Testis (tissue), 3 donors: ENCODE data around the gene ADGRD1. TPM values are rescaled to one million over a fixed set of nuclear protein-coding genes. Genes with fewer than 3 reads are reported as not detected.

ENCODE experiments used
- DNase-seq: peaks from one replicate; pipeline ENCODE4 v3.0.0-alpha.2; 2019
- H3K27ac ChIP-seq, 2 donors: fragments of 200-600 bp; sonication (generic); one replicate each; pipeline ENCODE4 v1.5.1; 2019
- H3K27me3 ChIP-seq: fragments of 200-600 bp; sonication (generic); one replicate; pipeline ENCODE4 v1.5.1; 2019
- H3K36me3 ChIP-seq: fragments of 200-600 bp; sonication (generic); one replicate; pipeline ENCODE4 v1.5.1; 2017; ENCODE audit warnings: low read depth; ENCODE audit errors: missing control alignments
- H3K4me1 ChIP-seq: fragments of 200-600 bp; sonication (generic); one replicate; pipeline ENCODE4 v1.5.1; 2019
- H3K4me3 ChIP-seq, 2 donors: fragments of 200-600 bp; sonication (generic); one replicate each; pipeline ENCODE4 v1.5.1; 2017 to 2019
- H3K9me3 ChIP-seq: fragments of 200-600 bp; sonication (generic); one replicate; pipeline ENCODE4 v1.5.1; 2017
- POLR2A ChIP-seq: fragments of 450-650 bp; IDR thresholded peaks from one replicate; pipeline ENCODE4 v1.6.1; 2017; ENCODE audit warnings: antibody characterized with exemption, mild to moderate bottlenecking, moderate library complexity
- WGBS, 2 donors: methylation state at CpG; one replicate each; pipeline ENCODE4 v1.1.5; 2018; 5-methylcytosine and 5-hydroxymethylcytosine counted together
- intact Hi-C: fragments of 100-400 bp; cut with DNase I; formaldehyde crosslinking; loops from one replicate; pipeline ENCODE4 v1.15.1; 2023; ENCODE audit warnings: low total_unique reads
- polyA plus RNA-seq: library from polyadenylated mRNA; stranded (reverse); fragments of 350-450 nt; fragmentation: Illumina TruSeq; extraction: RNeasy Lipid Tissue Mini Kit (QIAGEN cat#74804); gene quantifications from one replicate; pipeline ENCODE4 v1.2.3, GENCODE V29; 2014; ENCODE audit warnings: low read depth, low replicate concordance; ENCODE audit not compliant: insufficient read depth
- total RNA-seq, 2 donors: library from RNA; depleted of rRNA; stranded (reverse); fragments of >200 nt; gene quantifications; one replicate each; pipeline ENCODE4 v1.2.3, GENCODE V29; 2016
- TF ChIP-seq, protein P1 (sequence below), 3 experiments: fragments of 450-650 bp in 2 of 3; fragments of 200-600 bp in 1 of 3; sonication (generic) in 1 of 3; IDR thresholded peaks; one replicate each; pipeline ENCODE4 v1.5.1; 2016 to 2019; ENCODE audit warnings: antibody characterized with exemption in 3 of 3, mild to moderate bottlenecking in 2 of 3, moderate library complexity in 1 of 3

The ADGRD1 gene
- total and polyA plus RNA-seq, 3 donors from 2014 or later = 27.2 to 43.2 (median 42.8) TPM

DNA sequence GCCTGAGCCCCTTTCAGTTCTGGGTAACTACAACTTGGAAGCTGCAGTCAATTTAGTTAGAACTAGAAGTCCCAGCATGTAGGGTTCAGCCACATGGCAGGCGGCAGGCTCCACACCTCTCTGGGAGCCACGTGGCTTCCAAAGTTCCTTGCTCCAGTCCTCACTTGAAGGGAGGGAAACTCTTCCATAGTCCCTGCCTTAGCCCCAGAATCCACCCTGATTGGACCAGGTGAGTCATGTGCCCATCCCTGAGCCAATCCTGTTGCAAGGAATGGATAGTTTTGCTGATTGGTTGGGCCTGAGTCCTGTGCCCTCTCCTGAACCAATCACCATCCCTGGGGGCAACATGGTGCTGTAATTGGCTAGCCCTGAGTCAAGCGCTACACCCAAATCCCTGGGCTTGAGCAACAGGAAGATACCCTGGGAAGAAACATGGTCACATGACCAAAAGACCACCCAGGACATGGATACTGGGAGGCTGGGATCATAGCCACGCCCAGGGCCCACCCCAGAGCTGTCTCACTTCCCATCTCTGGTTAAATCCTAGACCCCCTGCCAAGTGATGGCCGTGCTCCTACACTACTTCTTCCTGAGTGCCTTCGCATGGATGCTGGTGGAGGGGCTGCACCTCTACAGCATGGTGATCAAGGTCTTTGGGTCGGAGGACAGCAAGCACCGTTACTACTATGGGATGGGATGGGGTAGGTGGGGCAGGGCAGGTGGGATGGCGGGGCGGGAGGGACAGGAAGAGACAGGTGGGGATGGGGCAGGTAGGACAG lies 154.7 kb downstream of the ADGRD1 start:
- Histone ChIP-seq H3K27ac (no peak overlapping the region), H3K4me1 (peaks cover 25% of the 10 kb centered on the region), H3K9me3 (no peaks in the 10 kb centered on the region), H3K36me3 (no peaks in the 10 kb centered on the region), H3K4me3 (no peak overlapping the region), H3K27me3 (no peaks in the 10 kb centered on the region)
- WGBS, 2 donors = 75 to 87% methylated on average over 9 to 10 of the region's 10 CpGs
- peak; percentile 76 for DNase-seq
- intact Hi-C loops = no loop called here
- TF ChIP-seq, protein P1, sequence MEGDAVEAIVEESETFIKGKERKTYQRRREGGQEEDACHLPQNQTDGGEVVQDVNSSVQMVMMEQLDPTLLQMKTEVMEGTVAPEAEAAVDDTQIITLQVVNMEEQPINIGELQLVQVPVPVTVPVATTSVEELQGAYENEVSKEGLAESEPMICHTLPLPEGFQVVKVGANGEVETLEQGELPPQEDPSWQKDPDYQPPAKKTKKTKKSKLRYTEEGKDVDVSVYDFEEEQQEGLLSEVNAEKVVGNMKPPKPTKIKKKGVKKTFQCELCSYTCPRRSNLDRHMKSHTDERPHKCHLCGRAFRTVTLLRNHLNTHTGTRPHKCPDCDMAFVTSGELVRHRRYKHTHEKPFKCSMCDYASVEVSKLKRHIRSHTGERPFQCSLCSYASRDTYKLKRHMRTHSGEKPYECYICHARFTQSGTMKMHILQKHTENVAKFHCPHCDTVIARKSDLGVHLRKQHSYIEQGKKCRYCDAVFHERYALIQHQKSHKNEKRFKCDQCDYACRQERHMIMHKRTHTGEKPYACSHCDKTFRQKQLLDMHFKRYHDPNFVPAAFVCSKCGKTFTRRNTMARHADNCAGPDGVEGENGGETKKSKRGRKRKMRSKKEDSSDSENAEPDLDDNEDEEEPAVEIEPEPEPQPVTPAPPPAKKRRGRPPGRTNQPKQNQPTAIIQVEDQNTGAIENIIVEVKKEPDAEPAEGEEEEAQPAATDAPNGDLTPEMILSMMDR (IDR thresholded peaks at IDR 0.05) = no peak
- TF ChIP-seq POLR2A = no peak

- Histone ChIP-seq H3K27me3 (no peaks in the 10 kb centered on the region), H3K27ac (no peak overlapping the region), H3K4me1 (peaks cover 38% of the 10 kb centered on the region), H3K9me3 (no peaks in the 10 kb centered on the region), H3K36me3 (no peaks in the 10 kb centered on the region), H3K4me3 (no peak overlapping the region)
- TF ChIP-seq, protein P1 (IDR thresholded peaks at IDR 0.05) = no peak
- no peak for TF ChIP-seq POLR2A
- intact Hi-C loops = loop anchor here (10.0 kb wide), 1 partner anchor 197 kb away; no protein-coding TSS in a partner anchor
- 70 to 84% methylated on average over 3 of the region's 3 CpGs for whole genome bisulfite sequencing, 2 donors
- no peak for DNase-seq
Measured at GRCh38 chr12:131111446-131111845, 157.7 kb downstream of the ADGRD1 start.

DNA sequence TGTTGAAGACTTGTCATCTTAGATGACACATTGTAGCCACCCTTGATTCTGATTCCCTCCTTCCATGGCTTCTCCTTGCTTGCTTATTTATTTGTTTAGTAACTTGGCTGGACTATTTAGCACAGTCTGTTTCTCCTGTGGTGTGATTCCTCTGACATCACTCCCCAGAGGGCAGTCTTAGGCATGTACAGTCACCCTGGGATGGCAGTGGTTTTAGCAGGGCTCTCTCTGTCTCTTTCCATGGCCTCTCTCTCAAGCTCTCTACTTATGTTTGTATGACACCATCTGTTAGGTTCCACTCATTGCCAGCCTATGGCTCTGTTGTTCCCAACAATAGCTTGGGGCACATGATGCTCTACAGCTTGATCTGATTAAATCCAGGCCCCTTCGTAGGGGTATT lies 158.3 kb downstream of the ADGRD1 start:
- WGBS, 2 donors = 46 to 60% methylated on average over 1 of the region's 1 CpG
- Histone ChIP-seq H3K4me3 (no peak overlapping the region), H3K4me1 (peaks cover 41% of the 10 kb centered on the region), H3K36me3 (no peaks in the 10 kb centered on the region), H3K27ac (peak overlapping the region in 1 of 2 donors; percentile 19), H3K27me3 (no peaks in the 10 kb centered on the region), H3K9me3 (no peaks in the 10 kb centered on the region)
- intact Hi-C loops = loop anchor here (10.0 kb wide), 1 partner anchor 197 kb away; no protein-coding TSS in a partner anchor
- TF ChIP-seq, protein P1 (IDR thresholded peaks at IDR 0.05) = no peak
- no peak for TF ChIP-seq POLR2A
- no peak for DNase-seq

DNA sequence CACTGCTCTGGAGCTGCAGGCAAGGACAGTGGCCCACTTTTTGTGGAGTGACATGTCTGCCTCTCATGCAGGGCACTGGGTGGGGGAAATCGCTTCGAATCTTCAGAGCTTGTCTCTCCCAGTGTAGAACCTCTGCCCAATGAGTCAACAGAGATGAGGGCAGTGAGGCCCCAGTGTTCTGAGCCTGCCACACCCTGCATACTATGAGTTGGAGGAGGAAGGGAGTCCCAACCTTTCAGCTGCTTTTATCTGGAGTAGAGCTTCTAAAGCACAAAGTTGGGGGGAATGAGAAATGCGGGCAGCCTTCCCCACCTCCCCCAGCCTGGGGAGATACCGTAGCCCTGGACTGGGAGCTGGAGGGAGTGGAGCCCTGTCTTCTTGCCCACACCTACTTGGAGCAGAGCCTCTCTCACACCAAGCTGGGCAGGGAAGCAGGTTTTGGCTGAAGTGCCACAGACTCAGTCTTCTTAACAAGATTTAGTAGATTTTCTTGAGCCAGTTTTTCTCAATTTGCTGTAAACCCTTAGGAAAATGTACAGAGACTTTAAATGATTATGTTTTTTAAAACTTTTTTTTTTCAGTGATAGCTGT lies 159.1 kb downstream of the ADGRD1 start:
- H3K36me3 ChIP-seq = no peaks in the 10 kb centered on the region
- peaks cover 41% of the 10 kb centered on the region for H3K4me1 ChIP-seq
- no peak overlapping the region for H3K4me3 ChIP-seq
- H3K27me3 ChIP-seq = no peaks in the 10 kb centered on the region
- peak overlapping the region in 1 of 2 donors; percentile 19 for H3K27ac ChIP-seq
- TF ChIP-seq, protein P1 (IDR thresholded peaks at IDR 0.05) = no peak
- TF ChIP-seq POLR2A = no peak
- WGBS, 2 donors = 54 to 67% methylated on average over 4 of the region's 4 CpGs
- DNase-seq = no peak
- H3K9me3 ChIP-seq = no peaks in the 10 kb centered on the region
- intact Hi-C loops = loop anchor here (10.0 kb wide), 1 partner anchor 198 kb away; no protein-coding TSS in a partner anchor
